Measurements from ENCODE around the gene CPT2. TPM values are rescaled to one million over a fixed set of nuclear protein-coding genes. Genes with fewer than 3 reads are reported as not detected.

CPT2 gene
- total RNA-seq, 2 donors from 2014 or later = 14.5 to 16.5 TPM

GRCh38 chr1:53256511-53257453, 60.2 kb downstream of the CPT2 start:
- no peaks in the 10 kb centered on the region for H3K9me3 Mint-ChIP-seq
- H3K27me3 Mint-ChIP-seq = no peaks in the 10 kb centered on the region
- peaks cover 97% of the 10 kb centered on the region for H3K36me3 Mint-ChIP-seq (ENCODE audit: low read depth)

GRCh38 chr1:53257454-53258081, 60.9 kb downstream of the CPT2 start:
- Mint-ChIP-seq H3K27me3 (no peaks in the 10 kb centered on the region), H3K27ac (no peak overlapping the region), H3K9me3 (no peaks in the 10 kb centered on the region), H3K4me3 (no peak overlapping the region), H3K36me3 (ENCODE audit: low read depth) (peaks cover 97% of the 10 kb centered on the region), H3K4me1 (no peaks in the 10 kb centered on the region)
- ATAC-seq (replicated peaks) = no peak

More at GRCh38 chr1:53256511-53257453, 60.2 kb downstream of the CPT2 start:
- Mint-ChIP-seq H3K4me1 (no peaks in the 10 kb centered on the region), H3K27ac (no peak overlapping the region), H3K4me3 (no peak overlapping the region)
- no peak for ATAC-seq (replicated peaks)

GRCh38 chr1:53258216-53258615, 61.6 kb downstream of the CPT2 start:
- H3K9me3 Mint-ChIP-seq = no peaks in the 10 kb centered on the region
- H3K27me3 Mint-ChIP-seq = no peaks in the 10 kb centered on the region
- no peak overlapping the region for H3K27ac Mint-ChIP-seq
- no peak for ATAC-seq (replicated peaks)
- H3K4me1 Mint-ChIP-seq = no peaks in the 10 kb centered on the region
- H3K4me3 Mint-ChIP-seq = no peak overlapping the region
- H3K36me3 Mint-ChIP-seq (ENCODE audit: low read depth) = peaks cover 97% of the 10 kb centered on the region

- Mint-ChIP-seq H3K36me3 (ENCODE audit: low read depth) (peaks cover 97% of the 10 kb centered on the region), H3K9me3 (no peaks in the 10 kb centered on the region), H3K27me3 (no peaks in the 10 kb centered on the region), H3K4me3 (no peak overlapping the region), H3K4me1 (no peaks in the 10 kb centered on the region), H3K27ac (no peak overlapping the region)
- ATAC-seq (replicated peaks) = no peak
Observed at GRCh38 chr1:53259932-53260331, 63.3 kb downstream of the CPT2 start.

- no peak overlapping the region for H3K27ac Mint-ChIP-seq
- H3K36me3 Mint-ChIP-seq (ENCODE audit: low read depth) = peaks cover 99% of the 10 kb centered on the region
Observed at GRCh38 chr1:53260631-53261247, 64.1 kb downstream of the CPT2 start.

GRCh38 chr1:53262000-53262399, 65.4 kb downstream of the CPT2 start:
- H3K27me3 Mint-ChIP-seq = no peaks in the 10 kb centered on the region
- H3K4me1 Mint-ChIP-seq = no peaks in the 10 kb centered on the region
- no peak overlapping the region for H3K27ac Mint-ChIP-seq
- no peak overlapping the region for H3K4me3 Mint-ChIP-seq
- ATAC-seq (replicated peaks) = no peak
- peaks cover 100% of the 10 kb centered on the region for H3K36me3 Mint-ChIP-seq (ENCODE audit: low read depth)
- no peaks in the 10 kb centered on the region for H3K9me3 Mint-ChIP-seq

More at GRCh38 chr1:53260631-53261247, 64.1 kb downstream of the CPT2 start:
- no peaks in the 10 kb centered on the region for H3K27me3 Mint-ChIP-seq
- no peak overlapping the region for H3K4me3 Mint-ChIP-seq
- no peak for ATAC-seq (replicated peaks)
- H3K4me1 Mint-ChIP-seq = no peaks in the 10 kb centered on the region
- H3K9me3 Mint-ChIP-seq = no peaks in the 10 kb centered on the region

Other genes starting within 250 kb of the CPT2 start
- gene PODN, start 134.6 kb upstream of the CPT2 start, total RNA-seq = not detected
- not detected for gene SLC1A7, start 54.2 kb upstream of the CPT2 start, total RNA-seq
- gene CZIB, start 23.8 kb downstream of the CPT2 start, total RNA-seq = 10 to 100 TPM; 43.0 to 48.8 TPM
- gene MAGOH, start 41.7 kb downstream of the CPT2 start, total RNA-seq = 10 to 100 TPM; 49.6 to 83.9 TPM
- gene LRP8, start 131.2 kb downstream of the CPT2 start, total RNA-seq = 10 to 100 TPM; 36.0 to 68.1 TPM

Data from activated T-helper 17 cell treated with anti-CD3 and anti-CD28 coated beads, Interleukin-2, amount 50 U/mL, for 72 hours (primary cell).